ENCODE data around the gene PTMS. TPM values are rescaled to one million over a fixed set of nuclear protein-coding genes. Genes with fewer than 3 reads are reported as not detected.

The PTMS gene
- total RNA-seq, 2 experiments from 2014 or later, result 36.2 to 43.5 TPM

GRCh38 chr12:6790496-6791150, 24.5 kb downstream of the PTMS start:
- DNase-seq, result no peak
- no peak overlapping the region for H3K27ac Mint-ChIP-seq

GRCh38 chr12:6791931-6792520, 25.9 kb downstream of the PTMS start:
- Mint-ChIP-seq H3K27me3 (peaks cover 37% of the 10 kb centered on the region), H3K27ac (peak overlapping the region; percentile 30), H3K36me3 (no peaks in the 10 kb centered on the region), H3K9me3 (no peaks in the 10 kb centered on the region), H3K4me1 (peaks cover 30% of the 10 kb centered on the region), H3K4me3 (peak overlapping the region; percentile 58)
- ATAC-seq (ENCODE audit: low read depth) (peak; percentile 5), DNase-seq (no peak)
- POLR2A ChIA-PET, result interaction anchor here (0.8 to 2.3 kb wide), 6 partner anchors 17 to 103 kb away, joined by 3 to 11 read pairs (median 4); partner anchors contain the start of genes COPS7A, MLF2, USP5 and ZNF384

More at GRCh38 chr12:6790496-6791150, 24.5 kb downstream of the PTMS start:
- peaks cover 39% of the 10 kb centered on the region for H3K4me1 Mint-ChIP-seq
- H3K36me3 Mint-ChIP-seq, result no peaks in the 10 kb centered on the region
- no peaks in the 10 kb centered on the region for H3K9me3 Mint-ChIP-seq
- POLR2A ChIA-PET, result interaction anchor here (2.3 kb wide), 1 partner anchor 37 kb away, joined by 11 read pairs; the partner anchor contains the start of gene MLF2
- no peak for ATAC-seq (ENCODE audit: low read depth)
- peaks cover 24% of the 10 kb centered on the region for H3K27me3 Mint-ChIP-seq
- no peak overlapping the region for H3K4me3 Mint-ChIP-seq

DNA sequence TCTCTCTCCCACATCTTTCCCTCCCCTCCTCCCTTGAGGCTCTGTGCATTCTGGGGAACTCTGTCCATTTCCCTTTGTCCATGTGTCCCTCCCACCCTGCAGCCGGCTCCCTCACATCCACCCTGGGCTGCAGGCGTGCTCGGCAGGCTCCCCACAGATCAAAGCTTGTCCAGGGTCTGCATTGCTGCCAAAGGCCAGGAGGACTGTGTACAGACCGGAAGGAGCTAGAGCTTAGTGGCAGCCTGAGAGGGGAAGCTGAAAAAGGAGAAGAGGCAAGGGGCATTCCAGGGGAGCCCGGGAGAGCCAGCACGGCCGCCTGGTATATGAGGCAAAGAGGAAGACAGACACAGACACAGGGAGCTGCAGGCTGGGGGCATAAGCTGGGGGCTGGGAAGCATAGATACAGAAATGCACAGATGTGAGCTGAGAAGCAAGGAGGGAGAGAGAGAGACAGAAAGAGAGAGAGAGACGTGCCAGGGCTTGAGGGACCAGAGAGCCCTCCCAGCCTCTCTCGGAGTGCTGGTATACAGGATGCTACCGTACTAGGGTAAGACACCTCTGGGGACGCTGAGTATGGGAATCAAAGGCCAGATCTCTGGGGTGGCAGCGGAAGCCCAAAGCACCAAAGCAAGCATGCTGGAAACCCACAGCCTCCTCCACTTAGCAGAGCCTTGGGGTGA, 26.5 kb downstream of the PTMS start:
- Mint-ChIP-seq H3K36me3 (no peaks in the 10 kb centered on the region), H3K27me3 (peaks cover 41% of the 10 kb centered on the region), H3K4me3 (peak overlapping the region; percentile 58), H3K4me1 (peaks cover 28% of the 10 kb centered on the region), H3K27ac (peak overlapping the region; percentile 44), H3K9me3 (no peaks in the 10 kb centered on the region)
- POLR2A ChIA-PET, result interaction anchor here (0.5 to 2.3 kb wide), 7 partner anchors 18 to 151 kb away, joined by 3 to 11 read pairs (median 4); partner anchors contain the start of genes C12orf57, COPS7A, MLF2 and RNU7-1
- ATAC-seq (ENCODE audit: low read depth) (peak; percentile 94), DNase-seq (peak; percentile 57)

DNA sequence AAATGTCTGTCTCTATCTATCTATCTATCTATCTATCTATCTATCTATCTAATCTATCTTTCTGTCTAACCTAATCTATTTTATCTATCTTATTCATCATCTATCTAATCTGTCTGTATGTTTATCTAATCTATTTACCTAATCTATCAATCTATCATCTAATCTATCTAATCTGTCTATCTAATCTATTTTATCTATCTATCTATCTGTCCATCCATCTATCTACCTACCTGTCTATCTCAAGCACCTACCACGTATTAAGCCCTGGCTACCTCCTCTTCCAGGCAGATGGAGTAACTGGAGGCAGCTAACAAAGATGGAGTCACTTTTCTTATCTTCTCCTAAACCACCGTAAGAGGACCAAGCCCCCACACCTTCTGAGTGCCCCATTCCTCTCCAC, 28.9 kb downstream of the PTMS start:
- POLR2A ChIA-PET, result no interaction called here
- peaks cover 45% of the 10 kb centered on the region for H3K27me3 Mint-ChIP-seq
- no peaks in the 10 kb centered on the region for H3K9me3 Mint-ChIP-seq
- no peak for ATAC-seq (ENCODE audit: low read depth)
- H3K27ac Mint-ChIP-seq, result no peak overlapping the region
- H3K4me1 Mint-ChIP-seq, result peaks cover 22% of the 10 kb centered on the region
- DNase-seq, result no peak
- no peak overlapping the region for H3K4me3 Mint-ChIP-seq
- no peaks in the 10 kb centered on the region for H3K36me3 Mint-ChIP-seq

- Mint-ChIP-seq H3K4me3 (no peak overlapping the region), H3K27me3 (peaks cover 45% of the 10 kb centered on the region), H3K9me3 (no peaks in the 10 kb centered on the region), H3K4me1 (peaks cover 22% of the 10 kb centered on the region), H3K36me3 (no peaks in the 10 kb centered on the region), H3K27ac (no peak overlapping the region)
- ATAC-seq (ENCODE audit: low read depth), result no peak
- POLR2A ChIA-PET, result no interaction called here
- no peak for DNase-seq
These were observed 30.4 kb downstream of the PTMS start for GRCh38 chr12:6796576-6796975.

DNA sequence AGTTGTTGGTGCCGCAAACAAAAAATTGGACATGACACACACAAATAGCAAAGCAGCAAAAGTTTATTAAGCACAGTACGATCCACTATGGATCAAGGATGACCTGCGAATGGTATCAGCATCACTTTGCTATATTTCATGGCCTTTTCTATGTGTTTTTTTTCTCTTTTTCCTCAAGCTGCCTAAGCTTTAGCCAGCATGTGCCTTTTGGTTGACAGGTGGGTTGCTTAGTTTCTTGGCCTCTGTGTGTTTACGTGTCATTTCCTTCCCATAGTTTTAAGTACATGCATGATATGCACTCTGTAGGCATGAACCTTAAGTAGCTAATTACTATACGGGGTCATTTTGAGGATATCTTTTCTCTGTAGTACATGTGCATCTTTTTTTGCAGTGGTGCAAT, 33.0 kb downstream of the PTMS start:
- H3K9me3 Mint-ChIP-seq, result no peaks in the 10 kb centered on the region
- POLR2A ChIA-PET, result no interaction called here
- H3K36me3 Mint-ChIP-seq, result no peaks in the 10 kb centered on the region
- H3K4me1 Mint-ChIP-seq, result peaks cover 3% of the 10 kb centered on the region
- ATAC-seq (ENCODE audit: low read depth) (no peak), DNase-seq (no peak)
- peaks cover 41% of the 10 kb centered on the region for H3K27me3 Mint-ChIP-seq
- H3K4me3 Mint-ChIP-seq, result no peak overlapping the region
- H3K27ac Mint-ChIP-seq, result no peak overlapping the region

- POLR2A ChIA-PET, result interaction anchor here (0.7 kb wide), 1 partner anchor 53 kb away, joined by 8 read pairs; no protein-coding TSS in a partner anchor
- no peaks in the 10 kb centered on the region for H3K36me3 Mint-ChIP-seq
- no peak for DNase-seq
- no peak for ATAC-seq (ENCODE audit: low read depth)
- no peak overlapping the region for H3K27ac Mint-ChIP-seq
- H3K4me1 Mint-ChIP-seq, result no peaks in the 10 kb centered on the region
- peaks cover 29% of the 10 kb centered on the region for H3K27me3 Mint-ChIP-seq
- no peak overlapping the region for H3K4me3 Mint-ChIP-seq
- no peaks in the 10 kb centered on the region for H3K9me3 Mint-ChIP-seq
These were observed 41.0 kb downstream of the PTMS start for GRCh38 chr12:6807170-6807569.

GRCh38 chr12:6809056-6809455, 42.9 kb downstream of the PTMS start:
- Mint-ChIP-seq H3K4me3 (no peak overlapping the region), H3K36me3 (no peaks in the 10 kb centered on the region), H3K9me3 (no peaks in the 10 kb centered on the region), H3K4me1 (no peaks in the 10 kb centered on the region), H3K27me3 (peaks cover 38% of the 10 kb centered on the region), H3K27ac (no peak overlapping the region)
- ATAC-seq (ENCODE audit: low read depth) (no peak), DNase-seq (no peak)
- POLR2A ChIA-PET, result interaction anchor here (1.2 kb wide), 1 partner anchor 16 kb away, joined by 3 read pairs; no protein-coding TSS in a partner anchor

- Mint-ChIP-seq H3K9me3 (no peaks in the 10 kb centered on the region), H3K27ac (no peak overlapping the region), H3K4me3 (no peak overlapping the region), H3K36me3 (no peaks in the 10 kb centered on the region), H3K4me1 (no peaks in the 10 kb centered on the region), H3K27me3 (peaks cover 37% of the 10 kb centered on the region)
- ATAC-seq (ENCODE audit: low read depth) (no peak), DNase-seq (no peak)
- POLR2A ChIA-PET, result interaction anchor here (0.6 to 0.7 kb wide), 2 partner anchors 65 to 246 kb away, joined by 3 read pairs; no protein-coding TSS in a partner anchor
These were observed 44.6 kb downstream of the PTMS start for GRCh38 chr12:6810758-6811157.

DNA sequence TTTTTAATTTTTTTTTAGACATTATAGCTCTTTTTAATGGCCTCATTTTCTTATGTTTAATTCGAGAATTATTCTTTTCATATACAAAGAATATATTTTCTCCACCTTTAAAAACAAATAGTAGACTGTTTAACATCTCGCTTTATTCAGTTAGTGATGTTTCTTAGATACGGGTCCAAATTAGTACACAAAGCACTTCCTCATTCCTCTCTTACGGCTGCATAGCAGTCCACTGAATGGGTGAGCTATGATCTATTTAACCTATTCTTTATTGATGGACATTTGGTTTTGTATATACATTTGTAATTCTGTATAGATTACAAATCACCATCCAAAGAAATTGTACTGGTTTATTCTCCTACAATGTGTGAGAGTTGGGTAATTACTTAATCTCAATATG, 47.2 kb downstream of the PTMS start:
- H3K27me3 Mint-ChIP-seq, result peaks cover 33% of the 10 kb centered on the region
- DNase-seq, result no peak
- no peaks in the 10 kb centered on the region for H3K4me1 Mint-ChIP-seq
- no peaks in the 10 kb centered on the region for H3K9me3 Mint-ChIP-seq
- H3K4me3 Mint-ChIP-seq, result no peak overlapping the region
- no peaks in the 10 kb centered on the region for H3K36me3 Mint-ChIP-seq
- POLR2A ChIA-PET, result interaction anchor here (0.7 kb wide), 2 partner anchors 128 to 181 kb away, joined by 6 to 7 read pairs; no protein-coding TSS in a partner anchor
- ATAC-seq (ENCODE audit: low read depth), result no peak
- no peak overlapping the region for H3K27ac Mint-ChIP-seq

- ATAC-seq (ENCODE audit: low read depth) (no peak), DNase-seq (no peak)
- Mint-ChIP-seq H3K27ac (no peak overlapping the region), H3K27me3 (peaks cover 31% of the 10 kb centered on the region), H3K9me3 (no peaks in the 10 kb centered on the region), H3K4me1 (peaks cover 7% of the 10 kb centered on the region), H3K36me3 (no peaks in the 10 kb centered on the region), H3K4me3 (no peak overlapping the region)
- POLR2A ChIA-PET, result interaction anchor here (0.6 kb wide), 1 partner anchor 38 kb away, joined by 3 read pairs; no protein-coding TSS in a partner anchor
These were observed 50.4 kb downstream of the PTMS start for GRCh38 chr12:6816598-6816997.

GRCh38 chr12:6817098-6817497, 50.9 kb downstream of the PTMS start:
- no peak for DNase-seq
- Mint-ChIP-seq H3K4me3 (no peak overlapping the region), H3K27ac (no peak overlapping the region), H3K4me1 (peaks cover 10% of the 10 kb centered on the region), H3K27me3 (peaks cover 33% of the 10 kb centered on the region), H3K9me3 (no peaks in the 10 kb centered on the region), H3K36me3 (no peaks in the 10 kb centered on the region)
- POLR2A ChIA-PET, result no interaction called here
- no peak for ATAC-seq (ENCODE audit: low read depth)

- Mint-ChIP-seq H3K4me1 (peaks cover 10% of the 10 kb centered on the region), H3K4me3 (no peak overlapping the region), H3K36me3 (no peaks in the 10 kb centered on the region), H3K27me3 (peaks cover 37% of the 10 kb centered on the region), H3K27ac (peak overlapping the region; percentile 0), H3K9me3 (no peaks in the 10 kb centered on the region)
- ATAC-seq (ENCODE audit: low read depth) (no peak), DNase-seq (no peak)
- POLR2A ChIA-PET, result no interaction called here
These were observed 51.5 kb downstream of the PTMS start for GRCh38 chr12:6817662-6818157.

All from activated naive CD8-positive, alpha-beta T cell treated with anti-CD3 and anti-CD28 coated beads, Interleukin-2, amount 10 ng/mL, durations not matched to agents 7 days and 5 days (primary cell).